Right cardiac atrium (tissue), 5 donors: Measurements from ENCODE around the gene HTRA1. TPM values are rescaled to one million over a fixed set of nuclear protein-coding genes. Genes with fewer than 3 reads are reported as not detected.

Source experiments
- ATAC-seq, 2 donors: fragments of 200-7000 bp; cut with Tn5 transposase; one replicate each; pipeline versions ENCODE4 v1.8.0 to v1.9.1; 2020; ENCODE audit warnings: moderate library complexity in 2 of 2, mild to moderate bottlenecking in 1 of 2
- DNase-seq, 3 donors: peaks; one replicate each; pipeline ENCODE4 v3.0.0-alpha.2; 2020
- H3K27ac ChIP-seq: one replicate; pipeline ENCODE4 v1.5.1; 2013; ENCODE audit warnings: mild to moderate bottlenecking, low read length, control low read depth, moderate library complexity
- H3K27me3 ChIP-seq: one replicate; pipeline ENCODE4 v1.6.1; 2013; ENCODE audit not compliant: control insufficient read depth, insufficient read depth
- H3K4me1 ChIP-seq: one replicate; pipeline ENCODE4 v1.6.1; 2013; ENCODE audit warnings: low read length; ENCODE audit not compliant: control insufficient read depth, insufficient read depth
- H3K4me3 ChIP-seq: one replicate; pipeline ENCODE4 v1.5.1; 2013; ENCODE audit warnings: low read length, control low read depth
- H3K9me3 ChIP-seq: one replicate; pipeline ENCODE4 v1.6.1; 2013; ENCODE audit warnings: low read length; ENCODE audit not compliant: control insufficient read depth
- WGBS: extraction: QIAGEN DNeasy Blood & Tissue Kit; methylation state at CpG from one replicate; pipeline ENCODE4 v1.1.7; 2013; 5-methylcytosine and 5-hydroxymethylcytosine counted together
- intact Hi-C, 4 donors: fragments of 100-400 bp; cut with DNase I; formaldehyde crosslinking; loops; one replicate each; pipeline versions ENCODE4 v1.11.0 to v1.14.0; 2022 to 2023
- polyA plus RNA-seq: library from polyadenylated mRNA; stranded (reverse); fragments of 200-250 nt; gene quantifications from one replicate; pipeline ENCODE4 v1.2.3, GENCODE V29; 2013
- total RNA-seq, 4 donors: library from RNA; stranded (reverse); fragmentation: NEBNext Ultra II Directional; extraction: Animal tissue kit (Norgen Biotek cat#: 25700); gene quantifications; one replicate each; pipeline ENCODE4 v1.2.1, GENCODE V29; 2021
- donor health status: healthy with polysubstance abuse.
- donor health status: DM: no; HTN: yes; CAD: no.
- donor health status: DM: no; HTN: no; CAD: no.
- donor health status: DM: no; HTN: yes; CAD: no; lungs with severe emphysema.
- donor health status: DM: yes; HTN: yes; CAD: no.

HTRA1 gene
- total and polyA plus RNA-seq, 5 donors, result 40.5 to 49.7 (median 45.0) TPM

DNA sequence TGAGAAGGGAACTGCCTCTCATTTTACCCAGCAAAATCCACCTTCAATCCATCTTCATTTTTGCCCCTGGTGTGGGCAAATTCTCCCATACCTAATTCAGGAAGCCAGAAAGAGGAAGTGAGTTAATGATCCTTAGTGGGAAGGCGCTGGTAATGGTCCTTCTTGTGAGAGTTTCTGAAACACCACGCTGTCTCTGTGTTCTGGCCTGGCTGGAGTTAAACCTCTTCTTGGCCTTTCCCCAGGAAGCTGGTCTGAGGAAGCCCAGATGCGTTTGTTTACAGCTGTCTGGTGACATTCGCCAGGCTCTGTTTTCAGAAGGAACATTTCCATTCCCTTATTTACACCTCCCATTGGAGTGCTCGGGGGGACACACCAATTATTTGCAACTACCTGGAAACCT lies 24.3 kb downstream of the HTRA1 start:
- intact Hi-C loops, result no loop called here
- Histone ChIP-seq H3K27ac (no peak overlapping the region), H3K27me3 (no peaks in the 10 kb centered on the region), H3K9me3 (no peaks in the 10 kb centered on the region), H3K4me1 (peaks cover 8% of the 10 kb centered on the region), H3K4me3 (no peak overlapping the region)
- peak; percentile 16 to 36 for ATAC-seq
- 13% methylated on average over 5 of the region's 5 CpGs for WGBS
- no peak for DNase-seq

DNA sequence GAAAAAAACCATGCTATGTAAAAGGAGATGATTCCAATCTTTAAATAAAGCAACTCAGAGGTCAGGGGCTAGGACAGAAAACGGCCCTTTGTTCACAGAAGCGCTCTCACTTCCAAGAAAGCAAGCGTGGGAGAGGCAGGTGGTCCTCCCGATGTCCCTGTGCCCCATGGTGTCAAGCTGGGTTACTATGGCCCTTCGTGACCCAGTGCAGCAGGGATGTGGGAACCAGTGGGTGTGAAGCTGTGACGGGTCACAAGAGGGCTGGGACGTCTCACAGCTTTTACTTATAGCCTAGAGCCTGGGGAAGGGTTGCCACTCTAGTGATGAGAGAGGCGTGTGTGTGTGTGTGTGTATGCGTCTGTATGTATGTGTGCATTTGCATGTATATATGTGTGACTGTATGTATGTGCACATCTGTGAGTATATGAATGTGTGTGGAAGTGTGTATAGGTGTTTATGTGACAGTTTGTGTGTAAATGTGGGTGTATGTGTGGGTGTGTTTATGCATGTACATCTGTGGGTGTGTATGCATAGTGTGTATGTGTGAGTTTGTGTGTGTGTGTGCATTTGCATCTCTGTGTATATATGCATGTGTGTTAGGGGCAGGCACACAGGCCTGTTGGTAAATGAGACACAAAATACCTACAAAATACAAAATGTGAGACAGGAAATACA lies 25.2 kb downstream of the HTRA1 start:
- ATAC-seq (peak in 1 of 2 donors; percentile 9), DNase-seq (no peak)
- no peak overlapping the region for H3K4me3 ChIP-seq
- peaks cover 8% of the 10 kb centered on the region for H3K4me1 ChIP-seq
- no peaks in the 10 kb centered on the region for H3K9me3 ChIP-seq
- WGBS, result 64% methylated on average over 9 of the region's 9 CpGs
- H3K27me3 ChIP-seq, result no peaks in the 10 kb centered on the region
- no peak overlapping the region for H3K27ac ChIP-seq
- intact Hi-C loops, result no loop called here

DNA sequence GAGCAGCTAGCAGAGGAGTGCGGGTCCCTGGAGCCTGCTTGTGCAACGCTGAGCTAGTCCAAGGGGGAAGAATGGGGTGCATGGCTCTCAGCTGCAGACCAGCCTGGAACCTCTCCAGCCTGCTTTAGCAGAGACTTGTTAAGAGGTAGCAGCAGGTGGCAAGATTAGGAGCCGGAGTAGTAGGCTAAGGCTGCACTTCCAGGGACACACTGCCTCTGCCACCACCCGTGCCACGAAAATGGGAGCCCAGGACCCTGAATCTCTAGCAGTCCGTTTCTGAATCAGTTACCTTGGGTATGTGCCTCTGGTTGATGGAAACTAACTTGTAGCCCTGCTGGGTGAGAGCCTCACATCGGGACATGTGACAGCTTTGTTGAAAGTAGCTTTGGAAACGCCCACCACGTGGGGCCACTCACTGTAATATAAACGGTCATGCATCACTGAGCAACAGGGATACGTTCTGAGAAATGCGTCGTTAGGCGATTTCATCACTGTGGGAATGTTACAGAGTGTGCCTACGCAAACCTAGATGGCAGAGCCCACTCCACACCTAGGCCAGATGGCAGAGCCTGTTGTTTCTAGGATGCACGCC lies 25.9 kb downstream of the HTRA1 start:
- Histone ChIP-seq H3K9me3 (no peaks in the 10 kb centered on the region), H3K4me3 (no peak overlapping the region), H3K27ac (no peak overlapping the region), H3K27me3 (no peaks in the 10 kb centered on the region), H3K4me1 (peaks cover 8% of the 10 kb centered on the region)
- 63% methylated on average over 16 of the region's 16 CpGs for WGBS
- peak; percentile 27 to 69 for ATAC-seq
- intact Hi-C loops, result no loop called here
- no peak for DNase-seq

- Histone ChIP-seq H3K27me3 (no peaks in the 10 kb centered on the region), H3K4me3 (no peak overlapping the region), H3K27ac (no peak overlapping the region), H3K4me1 (peaks cover 11% of the 10 kb centered on the region), H3K9me3 (no peaks in the 10 kb centered on the region)
- WGBS, result 74% methylated on average over 4 of the region's 4 CpGs
- intact Hi-C loops, result no loop called here
- no peak for ATAC-seq
- no peak for DNase-seq
Observed at GRCh38 chr10:122490268-122490667, 28.9 kb downstream of the HTRA1 start.

DNA sequence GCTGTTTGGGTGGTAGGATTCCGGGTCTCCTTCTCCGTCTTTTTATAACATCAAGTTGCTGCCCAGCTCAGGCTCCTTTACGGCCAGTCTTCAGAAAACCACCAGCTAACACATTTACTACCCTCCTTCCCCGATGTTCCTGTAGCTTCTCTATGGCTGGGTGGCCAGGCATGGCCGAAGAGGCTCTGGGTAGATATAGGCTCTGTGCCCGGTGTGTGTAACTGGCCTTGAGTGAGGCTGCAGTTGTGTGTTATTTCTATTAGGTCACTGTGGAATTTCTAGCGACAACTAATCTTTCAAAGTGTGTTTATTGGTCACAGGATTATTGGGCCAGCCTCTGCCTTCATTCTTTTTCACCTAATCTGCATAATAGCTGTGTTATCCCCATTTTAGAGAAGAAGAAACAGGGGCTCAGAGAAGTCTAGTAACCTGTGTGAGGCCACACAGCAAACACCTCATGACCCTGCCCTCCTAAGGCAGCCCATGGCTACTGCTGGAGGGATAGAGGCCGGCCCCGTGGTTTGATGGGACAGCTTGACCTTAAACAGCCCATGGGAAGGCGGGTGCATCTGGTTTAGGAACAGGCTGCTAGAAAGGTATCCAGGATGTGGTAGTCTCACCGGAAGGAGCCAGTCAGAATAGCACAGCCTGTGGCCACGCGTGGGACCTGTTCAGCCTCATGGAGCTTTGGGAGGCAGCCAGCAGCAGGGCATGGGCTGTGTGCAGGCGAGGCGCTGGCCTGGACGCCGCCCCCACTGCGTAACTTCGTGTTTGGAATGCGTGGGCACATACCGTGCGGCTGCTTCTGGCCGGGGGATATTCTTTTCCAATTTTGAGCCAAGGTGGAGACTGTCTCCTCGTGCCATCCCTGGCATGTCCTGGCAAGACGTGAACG lies 29.7 kb downstream of the HTRA1 start:
- peak in 1 of 3 donors; percentile 70 for DNase-seq
- ATAC-seq, result peak in 1 of 2 donors; percentile 15
- no peaks in the 10 kb centered on the region for H3K27me3 ChIP-seq
- H3K27ac ChIP-seq, result no peak overlapping the region
- H3K9me3 ChIP-seq, result no peaks in the 10 kb centered on the region
- intact Hi-C loops, result no loop called here
- WGBS, result 81% methylated on average over 26 of the region's 26 CpGs
- peaks cover 8% of the 10 kb centered on the region for H3K4me1 ChIP-seq
- H3K4me3 ChIP-seq, result no peak overlapping the region

GRCh38 chr10:122492006-122492405 lies 30.7 kb downstream of the HTRA1 start:
- no peak for DNase-seq
- Histone ChIP-seq H3K9me3 (no peaks in the 10 kb centered on the region), H3K27ac (no peak overlapping the region), H3K4me3 (no peak overlapping the region), H3K4me1 (peaks cover 8% of the 10 kb centered on the region), H3K27me3 (no peaks in the 10 kb centered on the region)
- ATAC-seq, result no peak
- 84% methylated on average over 9 of the region's 9 CpGs for WGBS
- intact Hi-C loops, result no loop called here

DNA sequence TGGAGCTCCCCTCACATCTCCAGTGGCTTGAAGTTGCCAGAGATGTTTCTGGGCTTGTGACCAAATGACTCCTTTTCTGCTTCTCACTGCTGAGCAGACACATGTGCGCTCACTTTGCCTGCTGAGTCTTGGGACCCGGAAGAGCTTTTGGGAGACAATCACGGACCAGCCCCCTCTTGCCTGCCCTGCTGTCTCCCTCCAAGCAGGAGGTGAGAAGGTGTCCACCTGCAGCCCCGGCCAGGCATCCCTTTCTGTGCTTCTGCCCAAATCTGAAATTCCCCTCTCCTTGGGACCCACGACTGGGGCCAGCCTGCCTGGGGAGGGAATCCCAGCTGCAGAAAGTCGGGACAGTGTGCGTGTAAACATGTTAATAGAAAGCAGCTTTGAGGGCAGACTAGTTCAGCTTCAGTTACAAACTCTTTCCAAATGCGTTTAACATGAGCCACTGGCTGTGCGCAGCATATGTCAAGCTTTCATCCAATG lies 31.7 kb downstream of the HTRA1 start:
- intact Hi-C loops, result no loop called here
- ATAC-seq, result peak in 1 of 2 donors; percentile 38
- peaks cover 6% of the 10 kb centered on the region for H3K4me1 ChIP-seq
- no peak overlapping the region for H3K27ac ChIP-seq
- 65% methylated on average over 9 of the region's 9 CpGs for WGBS
- no peaks in the 10 kb centered on the region for H3K9me3 ChIP-seq
- DNase-seq, result peak in 1 of 3 donors; percentile 54
- H3K27me3 ChIP-seq, result no peaks in the 10 kb centered on the region
- no peak overlapping the region for H3K4me3 ChIP-seq

DNA sequence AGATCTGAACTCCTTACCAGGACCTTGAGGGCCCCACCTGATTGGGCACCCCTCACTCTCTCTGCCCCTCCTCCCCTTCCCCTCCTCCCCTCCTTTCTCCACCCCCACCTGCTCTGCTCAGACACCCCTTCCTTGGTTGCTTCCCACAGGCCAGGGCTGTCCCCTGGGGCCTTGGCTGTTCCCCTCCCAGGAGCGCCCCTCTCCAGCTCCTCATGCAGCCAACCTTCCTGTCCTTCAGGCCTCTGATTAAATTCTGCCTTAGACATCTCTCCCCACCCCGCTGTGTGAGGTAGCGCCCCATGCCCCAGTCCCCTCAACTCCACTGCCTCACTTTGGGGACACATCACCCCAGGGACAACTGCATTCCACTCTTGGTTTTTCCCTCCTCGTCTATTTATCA lies 32.4 kb downstream of the HTRA1 start:
- Histone ChIP-seq H3K4me3 (no peak overlapping the region), H3K4me1 (peaks cover 6% of the 10 kb centered on the region), H3K9me3 (no peaks in the 10 kb centered on the region), H3K27ac (no peak overlapping the region), H3K27me3 (no peaks in the 10 kb centered on the region)
- ATAC-seq (no peak), DNase-seq (peak in 1 of 3 donors; percentile 47)
- WGBS, result 85% methylated on average over 4 of the region's 4 CpGs
- intact Hi-C loops, result no loop called here

GRCh38 chr10:122494173-122494820 lies 32.9 kb downstream of the HTRA1 start:
- Histone ChIP-seq H3K27ac (no peak overlapping the region), H3K27me3 (no peaks in the 10 kb centered on the region), H3K4me3 (no peak overlapping the region), H3K9me3 (no peaks in the 10 kb centered on the region), H3K4me1 (peaks cover 10% of the 10 kb centered on the region)
- DNase-seq, result peak in 1 of 3 donors; percentile 45
- 86% methylated on average over 20 of the region's 20 CpGs for WGBS
- no peak for ATAC-seq
- intact Hi-C loops, result no loop called here

- WGBS, result 78% methylated on average over 14 of the region's 14 CpGs
Observed at GRCh38 chr10:122494833-122495232, 33.5 kb downstream of the HTRA1 start.

More at GRCh38 chr10:122494833-122495232, 33.5 kb downstream of the HTRA1 start:
- Histone ChIP-seq H3K27me3 (no peaks in the 10 kb centered on the region), H3K27ac (no peak overlapping the region), H3K4me3 (no peak overlapping the region), H3K9me3 (no peaks in the 10 kb centered on the region), H3K4me1 (peaks cover 10% of the 10 kb centered on the region)
- peak; percentile 62 to 69 (median 65) for DNase-seq
- intact Hi-C loops, result no loop called here
- ATAC-seq, result peak; percentile 6 to 31
